ENCODE results near the gene LRP1B. TPM values are rescaled to one million over a fixed set of nuclear protein-coding genes. Genes with fewer than 3 reads are reported as not detected.

The LRP1B gene
- total RNA-seq, 2 experiments from 2014 or later: not detected

- POLR2A ChIA-PET: no interaction called here
- H3K4me3 Mint-ChIP-seq: no peak overlapping the region
- CTCF ChIA-PET: no interaction called here
- H3K36me3 Mint-ChIP-seq (ENCODE audit: low read depth): no peaks in the 10 kb centered on the region
- no peaks in the 10 kb centered on the region for H3K27me3 Mint-ChIP-seq
- H3K27ac Mint-ChIP-seq: no peak overlapping the region
- H3K4me1 Mint-ChIP-seq: no peaks in the 10 kb centered on the region
- H3K9me3 Mint-ChIP-seq: no peaks in the 10 kb centered on the region
- no peak for DNase-seq
Measured at GRCh38 chr2:141676139-141676538, 454.7 kb downstream of the LRP1B start.

DNA sequence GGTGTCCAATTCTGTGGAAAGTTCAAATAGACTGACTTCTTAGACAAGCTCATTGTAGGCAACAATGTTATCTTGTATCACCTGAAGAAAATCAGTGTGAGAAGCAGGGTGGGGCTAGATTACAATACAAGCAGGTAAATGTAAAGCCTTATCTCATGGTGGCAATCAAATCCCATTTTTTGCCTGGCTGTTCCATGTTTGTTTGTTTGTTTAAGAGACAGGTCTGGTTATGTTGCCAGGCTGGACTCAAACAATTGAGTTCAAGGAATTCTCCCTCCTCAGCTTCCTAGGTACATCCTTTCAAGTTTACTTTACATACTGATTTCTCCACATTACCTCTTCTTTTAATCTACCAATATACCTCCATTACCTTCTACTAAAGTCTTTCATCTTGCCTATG, 464.6 kb downstream of the LRP1B start:
- Mint-ChIP-seq H3K36me3 (ENCODE audit: low read depth) (no peaks in the 10 kb centered on the region), H3K4me3 (no peak overlapping the region), H3K9me3 (peaks cover 6% of the 10 kb centered on the region), H3K27me3 (no peaks in the 10 kb centered on the region), H3K4me1 (no peaks in the 10 kb centered on the region), H3K27ac (no peak overlapping the region)
- ChIA-PET POLR2A (no interaction called here), CTCF (no interaction called here)
- no peak for DNase-seq

DNA sequence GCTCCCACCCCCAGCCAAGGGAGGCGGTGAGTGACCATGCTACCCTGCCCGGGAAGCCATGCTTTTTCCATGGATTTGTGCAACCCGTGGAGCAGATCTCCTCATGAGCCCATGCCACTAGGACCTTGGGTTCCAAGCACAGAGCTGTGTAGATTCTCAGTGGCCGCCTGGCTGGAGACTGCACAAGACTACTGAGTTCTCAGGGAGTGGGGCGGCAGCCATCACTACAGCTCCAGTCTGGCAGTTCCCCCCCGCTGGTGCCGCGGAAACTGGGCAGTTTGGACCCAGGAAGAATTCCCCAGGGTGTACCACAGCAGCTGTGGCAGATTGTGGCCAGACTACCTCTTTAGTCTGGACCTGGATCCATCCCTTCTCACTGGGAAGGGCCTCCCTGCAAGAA, 470.6 kb downstream of the LRP1B start:
- H3K4me3 Mint-ChIP-seq: no peak overlapping the region
- no peak for DNase-seq
- peaks cover 6% of the 10 kb centered on the region for H3K9me3 Mint-ChIP-seq
- H3K27ac Mint-ChIP-seq: no peak overlapping the region
- no peaks in the 10 kb centered on the region for H3K36me3 Mint-ChIP-seq (ENCODE audit: low read depth)
- no peaks in the 10 kb centered on the region for H3K4me1 Mint-ChIP-seq
- ChIA-PET POLR2A (no interaction called here), CTCF (no interaction called here)
- no peaks in the 10 kb centered on the region for H3K27me3 Mint-ChIP-seq

- H3K27me3 Mint-ChIP-seq: no peaks in the 10 kb centered on the region
- DNase-seq: no peak
Measured at GRCh38 chr2:141654311-141654710, 476.5 kb downstream of the LRP1B start.

DNA sequence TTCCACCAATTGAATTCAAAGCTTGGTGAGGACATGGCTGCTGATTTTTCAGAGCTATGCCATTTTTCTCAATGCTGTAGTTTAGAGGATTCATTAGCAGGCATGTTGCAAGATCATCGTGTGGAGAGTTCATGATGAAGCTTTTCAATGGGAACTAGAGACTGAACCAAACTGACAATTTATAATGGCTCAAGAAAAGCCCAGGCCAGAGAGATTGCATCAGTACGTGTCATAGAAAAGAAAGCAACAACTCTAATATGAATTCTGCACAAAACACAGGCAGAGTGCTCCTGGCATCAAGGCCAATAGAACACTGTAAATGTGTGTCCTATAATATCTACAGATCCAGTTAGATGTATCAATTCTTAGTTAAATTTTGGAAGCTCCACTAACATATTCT, 477.6 kb downstream of the LRP1B start:
- no peak for DNase-seq
- Mint-ChIP-seq H3K27ac (no peak overlapping the region), H3K36me3 (ENCODE audit: low read depth) (no peaks in the 10 kb centered on the region), H3K9me3 (no peaks in the 10 kb centered on the region), H3K4me3 (no peak overlapping the region), H3K4me1 (no peaks in the 10 kb centered on the region), H3K27me3 (no peaks in the 10 kb centered on the region)
- CTCF ChIA-PET: no interaction called here
- POLR2A ChIA-PET: no interaction called here

More at GRCh38 chr2:141654311-141654710, 476.5 kb downstream of the LRP1B start:
- no peak overlapping the region for H3K27ac Mint-ChIP-seq
- peaks cover 3% of the 10 kb centered on the region for H3K9me3 Mint-ChIP-seq
- no peaks in the 10 kb centered on the region for H3K36me3 Mint-ChIP-seq (ENCODE audit: low read depth)
- no peaks in the 10 kb centered on the region for H3K4me1 Mint-ChIP-seq
- H3K4me3 Mint-ChIP-seq: no peak overlapping the region
- CTCF ChIA-PET: no interaction called here
- POLR2A ChIA-PET: no interaction called here

- CTCF ChIA-PET: no interaction called here
- Mint-ChIP-seq H3K27ac (no peak overlapping the region), H3K4me1 (no peaks in the 10 kb centered on the region), H3K36me3 (ENCODE audit: low read depth) (no peaks in the 10 kb centered on the region), H3K9me3 (no peaks in the 10 kb centered on the region), H3K4me3 (no peak overlapping the region), H3K27me3 (no peaks in the 10 kb centered on the region)
- DNase-seq: no peak
- POLR2A ChIA-PET: no interaction called here
Measured at GRCh38 chr2:141652308-141652707, 478.5 kb downstream of the LRP1B start.

DNA sequence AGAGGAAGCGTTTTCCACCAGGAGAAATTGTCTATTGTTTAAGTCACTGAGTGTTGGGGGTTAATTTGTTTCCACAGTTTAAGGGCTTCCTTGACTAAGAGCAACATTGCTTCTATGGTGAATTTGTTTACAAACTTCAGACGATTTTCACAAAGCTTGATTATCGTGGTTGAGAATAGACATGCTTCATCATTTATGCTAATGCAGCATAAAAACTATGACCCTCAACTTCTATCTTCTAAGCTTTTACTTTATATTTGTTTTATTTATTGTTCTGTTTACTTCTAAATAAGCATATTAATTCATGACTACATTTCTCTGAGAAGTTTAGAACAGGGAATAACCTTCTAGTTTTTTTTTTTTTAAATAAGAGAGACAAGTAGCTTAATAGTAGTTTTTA, 483.5 kb downstream of the LRP1B start:
- ChIA-PET CTCF (no interaction called here), POLR2A (no interaction called here)
- no peaks in the 10 kb centered on the region for H3K9me3 Mint-ChIP-seq

GRCh38 chr2:141641462-141641861, 489.4 kb downstream of the LRP1B start:
- Mint-ChIP-seq H3K4me1 (no peaks in the 10 kb centered on the region), H3K36me3 (ENCODE audit: low read depth) (no peaks in the 10 kb centered on the region), H3K27me3 (no peaks in the 10 kb centered on the region), H3K27ac (no peak overlapping the region), H3K4me3 (no peak overlapping the region), H3K9me3 (no peaks in the 10 kb centered on the region)
- POLR2A ChIA-PET: no interaction called here
- no peak for DNase-seq
- CTCF ChIA-PET: no interaction called here

More for the DNA sequence above, 483.5 kb downstream of the LRP1B start:
- Mint-ChIP-seq H3K36me3 (ENCODE audit: low read depth) (no peaks in the 10 kb centered on the region), H3K27ac (no peak overlapping the region), H3K4me1 (no peaks in the 10 kb centered on the region), H3K4me3 (no peak overlapping the region), H3K27me3 (no peaks in the 10 kb centered on the region)
- DNase-seq: no peak

DNA sequence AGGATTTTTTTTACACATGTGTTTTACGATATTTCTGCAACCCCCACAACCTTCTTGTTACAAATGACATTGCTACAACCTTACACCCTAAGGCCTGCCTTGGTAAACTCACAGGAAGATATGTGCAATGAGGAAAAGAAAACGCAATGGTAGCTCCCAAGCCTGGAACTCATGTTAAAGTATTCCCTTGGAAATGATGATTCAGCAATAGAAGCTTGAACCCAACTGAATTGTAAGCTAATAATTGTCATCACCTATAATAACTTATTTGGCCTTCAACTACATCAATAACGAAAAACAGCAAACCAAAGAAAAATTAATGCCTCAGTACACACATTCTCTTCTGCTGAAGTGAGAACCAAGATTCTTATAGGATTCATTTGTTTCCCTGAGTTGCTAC, 491.0 kb downstream of the LRP1B start:
- Mint-ChIP-seq H3K27me3 (no peaks in the 10 kb centered on the region), H3K27ac (no peak overlapping the region), H3K4me3 (no peak overlapping the region), H3K9me3 (no peaks in the 10 kb centered on the region), H3K4me1 (no peaks in the 10 kb centered on the region), H3K36me3 (ENCODE audit: low read depth) (no peaks in the 10 kb centered on the region)
- DNase-seq: no peak
- CTCF ChIA-PET: no interaction called here
- POLR2A ChIA-PET: no interaction called here

- Mint-ChIP-seq H3K9me3 (no peaks in the 10 kb centered on the region), H3K27me3 (no peaks in the 10 kb centered on the region), H3K4me1 (no peaks in the 10 kb centered on the region), H3K4me3 (no peak overlapping the region), H3K36me3 (ENCODE audit: low read depth) (no peaks in the 10 kb centered on the region), H3K27ac (no peak overlapping the region)
- DNase-seq: no peak
- ChIA-PET CTCF (no interaction called here), POLR2A (no interaction called here)
Measured at GRCh38 chr2:141633132-141633531, 497.7 kb downstream of the LRP1B start.

- H3K36me3 Mint-ChIP-seq (ENCODE audit: low read depth): no peaks in the 10 kb centered on the region
- ChIA-PET CTCF (no interaction called here), POLR2A (no interaction called here)
- no peak for DNase-seq
- no peak overlapping the region for H3K4me3 Mint-ChIP-seq
- H3K9me3 Mint-ChIP-seq: no peaks in the 10 kb centered on the region
- no peaks in the 10 kb centered on the region for H3K4me1 Mint-ChIP-seq
- no peaks in the 10 kb centered on the region for H3K27me3 Mint-ChIP-seq
- no peak overlapping the region for H3K27ac Mint-ChIP-seq
Measured at GRCh38 chr2:141630407-141630930, 500.3 kb downstream of the LRP1B start.

DNA sequence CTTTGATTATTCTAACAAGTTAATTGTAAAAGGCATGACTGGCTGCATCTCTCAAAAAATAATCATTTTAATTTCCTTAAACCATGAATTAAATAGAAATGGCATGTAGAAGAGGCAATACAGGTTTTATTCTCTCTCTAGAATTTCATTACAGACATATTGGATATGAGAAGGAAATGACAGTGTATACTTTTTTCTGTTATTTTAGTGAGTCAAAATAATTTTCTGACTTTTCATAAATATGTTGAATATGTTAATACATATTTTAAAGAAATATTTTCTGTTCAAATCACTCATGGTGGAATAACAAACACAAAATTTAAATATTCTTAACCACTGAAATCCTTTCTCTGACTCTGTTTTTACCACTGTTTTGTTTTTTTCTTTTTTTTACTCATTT, 510.4 kb downstream of the LRP1B start:
- ChIA-PET POLR2A (no interaction called here), CTCF (interaction anchor here (0.9 kb wide), 1 partner anchor 16 kb away, joined by 3 read pairs; no protein-coding TSS in a partner anchor)
- H3K27ac Mint-ChIP-seq: no peak overlapping the region
- H3K36me3 Mint-ChIP-seq (ENCODE audit: low read depth): no peaks in the 10 kb centered on the region
- H3K9me3 Mint-ChIP-seq: peaks cover 5% of the 10 kb centered on the region
- DNase-seq: no peak
- H3K27me3 Mint-ChIP-seq: no peaks in the 10 kb centered on the region
- no peaks in the 10 kb centered on the region for H3K4me1 Mint-ChIP-seq
- H3K4me3 Mint-ChIP-seq: no peak overlapping the region

- no peak for DNase-seq
- Mint-ChIP-seq H3K27ac (no peak overlapping the region), H3K9me3 (peaks cover 4% of the 10 kb centered on the region), H3K27me3 (no peaks in the 10 kb centered on the region), H3K4me1 (no peaks in the 10 kb centered on the region), H3K36me3 (ENCODE audit: low read depth) (no peaks in the 10 kb centered on the region), H3K4me3 (no peak overlapping the region)
- ChIA-PET CTCF (no interaction called here), POLR2A (no interaction called here)
Measured at GRCh38 chr2:141618457-141618856, 512.4 kb downstream of the LRP1B start.

GRCh38 chr2:141611981-141612380, 518.8 kb downstream of the LRP1B start:
- ChIA-PET CTCF (no interaction called here), POLR2A (no interaction called here)
- DNase-seq: no peak
- Mint-ChIP-seq H3K36me3 (ENCODE audit: low read depth) (no peaks in the 10 kb centered on the region), H3K4me1 (no peaks in the 10 kb centered on the region), H3K27me3 (no peaks in the 10 kb centered on the region), H3K9me3 (peaks cover 2% of the 10 kb centered on the region), H3K4me3 (no peak overlapping the region), H3K27ac (no peak overlapping the region)

- CTCF ChIA-PET: no interaction called here
- Mint-ChIP-seq H3K27me3 (no peaks in the 10 kb centered on the region), H3K36me3 (ENCODE audit: low read depth) (no peaks in the 10 kb centered on the region), H3K4me3 (no peak overlapping the region), H3K27ac (no peak overlapping the region), H3K9me3 (peaks cover 2% of the 10 kb centered on the region), H3K4me1 (no peaks in the 10 kb centered on the region)
- DNase-seq: no peak
- POLR2A ChIA-PET: no interaction called here
Measured at GRCh38 chr2:141611176-141611571, 519.6 kb downstream of the LRP1B start.

Data from activated CD4-positive, alpha-beta T cell treated with anti-CD3 and anti-CD28 coated beads, Interleukin-2, amount 10 ng/mL, durations not matched to agents 7 days and 5 days (primary cell).